GM10248 (cell line): Measurements from ENCODE around the gene CAMTA1.

ENCODE experiments used
- CTCF ChIA-PET: fragments of 300-600 bp; sonication (Branson Sonifier 250); formaldehyde crosslinking; extraction: SDS; loops from one replicate; lab custom pipeline; 2021; ENCODE audit warnings: antibody characterized with exemption; lab: Yijun Ruan, JAX
- POLR2A ChIA-PET: fragments of 350-650 bp; sonication (Branson Sonifier 250); formaldehyde crosslinking; extraction: SDS; loops from one replicate; lab custom pipeline; 2020; ENCODE audit warnings: antibody characterized with exemption; lab: Yijun Ruan, JAX
- DNase-seq: peaks from one replicate; pipeline ENCODE4 v3.0.0; 2012; ENCODE audit errors: extremely low spot score
- CTCF ChIP-seq: IDR thresholded peaks from 2 replicates; pipeline ENCODE4 v1.5.1; 2012; ENCODE audit warnings: mild to moderate bottlenecking, low read depth; ENCODE audit errors: extremely low read depth, missing control alignments, control extremely low read depth

CAMTA1 gene

GRCh38 chr1:6796095-6796494 is 10.8 kb downstream of the CAMTA1 start:
- no peak for DNase-seq
- TF ChIP-seq CTCF = no peak
- ChIA-PET POLR2A (no interaction called here), CTCF (interaction anchor here (1.3 to 5.0 kb wide), 5 partner anchors 11 to 274 kb away, joined by 3 to 19 read pairs (median 4); no protein-coding TSS in a partner anchor)

DNA sequence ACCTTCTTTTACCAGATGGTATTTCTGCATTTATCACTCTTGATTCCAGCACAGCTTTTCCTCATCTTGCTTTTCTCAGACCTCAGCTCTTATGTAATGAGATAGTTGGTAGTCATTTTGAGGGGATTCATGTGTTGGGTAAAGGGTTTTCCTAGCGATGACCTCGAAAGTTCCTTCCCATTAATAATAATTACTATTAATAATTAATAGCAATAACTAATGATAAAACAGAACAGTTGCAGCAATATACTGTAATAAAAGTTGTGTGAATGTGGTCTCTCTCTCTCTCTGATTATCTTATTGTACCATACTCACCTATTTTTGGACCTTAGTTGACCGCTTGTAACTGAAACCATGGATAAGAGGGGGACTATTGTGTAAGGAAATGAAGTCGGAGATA is 14.2 kb downstream of the CAMTA1 start:
- ChIA-PET CTCF (interaction anchor here (1.0 to 5.0 kb wide), 5 partner anchors 12 to 271 kb away, joined by 3 to 19 read pairs (median 11); no protein-coding TSS in a partner anchor), POLR2A (no interaction called here)
- DNase-seq = no peak
- no peak for TF ChIP-seq CTCF

- POLR2A ChIA-PET = no interaction called here
- TF ChIP-seq CTCF = no peak
- DNase-seq = no peak
- CTCF ChIA-PET = interaction anchor here (1.2 to 1.6 kb wide), 6 partner anchors 17 to 407 kb away, joined by 3 to 7 read pairs (median 4); no protein-coding TSS in a partner anchor
Observed at GRCh38 chr1:6800745-6801144, 15.5 kb downstream of the CAMTA1 start.

DNA sequence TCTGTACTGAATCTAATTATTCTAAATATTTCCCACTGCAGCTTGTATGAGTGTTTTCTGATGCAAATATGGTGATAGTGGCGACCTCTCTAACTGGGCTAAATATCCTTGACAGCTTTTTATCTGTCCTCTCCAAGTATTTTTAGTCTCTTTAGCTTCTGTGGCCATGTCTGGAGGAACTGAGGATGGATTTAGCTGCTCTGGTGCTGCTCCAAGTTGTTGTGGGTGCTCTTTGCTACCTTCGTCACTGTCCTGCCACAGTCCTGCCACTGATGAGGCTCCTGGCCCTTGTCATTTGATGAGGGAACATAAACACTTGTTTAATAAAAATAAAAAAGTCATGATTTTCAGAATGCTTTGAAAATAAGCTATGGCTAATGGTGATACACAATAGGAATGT is 15.9 kb downstream of the CAMTA1 start:
- DNase-seq = no peak
- TF ChIP-seq CTCF = no peak
- ChIA-PET POLR2A (no interaction called here), CTCF (interaction anchor here (0.9 to 1.6 kb wide), 7 partner anchors 14 to 406 kb away, joined by 3 to 7 read pairs (median 4); no protein-coding TSS in a partner anchor)

DNA sequence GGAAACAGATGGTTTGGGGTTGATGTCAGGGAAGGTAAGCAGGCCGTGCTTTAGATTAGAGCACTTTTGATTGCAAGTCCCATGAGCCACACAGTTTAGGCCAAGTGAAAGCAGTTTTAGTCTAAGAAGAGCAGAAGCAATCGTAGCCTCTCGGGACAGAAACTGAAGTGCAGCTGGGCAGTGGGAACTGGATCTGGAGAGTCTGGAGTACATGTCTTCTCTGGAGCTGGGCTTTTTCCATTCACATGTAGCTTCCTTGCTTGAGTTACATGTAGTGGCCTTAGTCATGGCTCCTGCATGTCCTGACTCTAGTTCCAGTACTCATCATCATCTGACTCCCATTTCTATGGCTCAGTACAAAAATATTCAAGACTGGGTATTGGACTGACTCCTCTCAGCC is 16.7 kb downstream of the CAMTA1 start:
- TF ChIP-seq CTCF = no peak
- CTCF ChIA-PET = interaction anchor here (0.9 to 1.6 kb wide), 8 partner anchors 9 to 406 kb away, joined by 3 to 5 read pairs (median 4); no protein-coding TSS in a partner anchor
- DNase-seq = no peak
- POLR2A ChIA-PET = no interaction called here

DNA sequence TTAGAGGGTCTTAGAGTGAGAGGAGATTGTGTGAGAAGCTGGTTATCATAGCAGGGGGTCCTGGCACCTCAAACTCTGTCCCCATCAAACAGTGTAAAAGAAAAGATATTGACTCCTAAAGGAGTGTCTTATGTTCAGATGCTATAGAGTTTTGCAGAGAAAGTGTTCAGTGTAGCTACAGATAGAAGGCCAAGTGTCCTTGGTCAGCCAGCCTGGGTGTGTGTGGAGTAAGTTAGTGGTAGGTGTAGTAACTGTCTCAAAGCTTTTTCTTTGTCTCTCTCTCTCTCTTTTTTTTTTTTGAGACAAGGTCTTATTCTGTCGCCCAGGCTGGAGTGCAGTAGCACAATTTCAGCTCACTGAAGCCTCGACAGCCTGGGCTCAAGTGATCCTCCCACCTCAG is 17.2 kb downstream of the CAMTA1 start:
- CTCF ChIA-PET = interaction anchor here (0.8 to 1.6 kb wide), 5 partner anchors 9 to 269 kb away, joined by 3 to 4 read pairs (median 4); no protein-coding TSS in a partner anchor
- no peak for TF ChIP-seq CTCF
- no peak for DNase-seq
- POLR2A ChIA-PET = no interaction called here
